Fibroblast of lung (primary cell): ENCODE data around the gene WDR36.

Experiments used
- CTCF ChIP-seq, 2 donors: IDR thresholded peaks in 1 of 2; conservative IDR thresholded peaks in 1 of 2; 1 replicate in 1 of 2; 2 replicates in 1 of 2; pipeline ENCODE4 v1.5.1; 2011 to 2012; ENCODE audit warnings: low read length in 2 of 2, control low read depth in 1 of 2, inconsistent platforms in 1 of 2, low read depth in 1 of 2, mild to moderate bottlenecking in 1 of 2
- EZH2 ChIP-seq: IDR thresholded peaks from 2 replicates; pipeline ENCODE4 v1.5.1; 2012; ENCODE audit warnings: low read length, control low read depth, mild to moderate bottlenecking; ENCODE audit errors: missing control alignments

- TF ChIP-seq CTCF (conservative IDR thresholded peaks at IDR 0.05 in 1 of 2, IDR thresholded peaks at IDR 0.05 in 1 of 2; ENCODE audit: low read depth in 1 of 2, low read length in 2 of 2) (no peak), EZH2 (no peak)
Measured at GRCh38 chr5:111060169-111060568, 32.0 kb upstream of the WDR36 start.
